Sigmoid colon (tissue), 7 donors: ENCODE results near the gene DHDH. TPM values are rescaled to one million over a fixed set of nuclear protein-coding genes. Genes with fewer than 3 reads are reported as not detected.

Experiments used
- DNase-seq: peaks from one replicate; pipeline ENCODE4 v3.0.0-alpha.2; 2019
- H3K27ac ChIP-seq, 4 donors: fragments of 200-600 bp; sonication (generic); one replicate each; pipeline ENCODE4 v1.5.1; 2016 to 2019; ENCODE audit warnings: mild to moderate bottlenecking in 1 of 4
- H3K27me3 ChIP-seq, 3 donors: fragments of 200-600 bp; sonication (generic); one replicate each; pipeline ENCODE4 v1.5.1; 2019; ENCODE audit warnings: mild to moderate bottlenecking in 1 of 3
- H3K36me3 ChIP-seq, 4 donors: fragments of 200-600 bp; sonication (generic); one replicate each; pipeline ENCODE4 v1.5.1; 2016 to 2019
- H3K4me1 ChIP-seq, 4 donors: fragments of 200-600 bp; sonication (generic); one replicate each; pipeline ENCODE4 v1.5.1; 2017 to 2019
- H3K4me3 ChIP-seq, 4 donors: fragments of 200-600 bp; sonication (generic); one replicate each; pipeline ENCODE4 v1.5.1; 2017 to 2019; ENCODE audit warnings: mild to moderate bottlenecking in 2 of 4, moderate library complexity in 1 of 4
- H3K9me3 ChIP-seq, 4 donors: fragments of 200-600 bp in 3 of 4; sonication (generic) in 3 of 4; one replicate each; pipeline versions ENCODE4 v1.5.1 to v1.6.1; 2013 to 2019
- CTCF ChIP-seq, 4 experiments: fragments of 450-650 bp in 3 of 4; fragments of 200-600 bp in 1 of 4; IDR thresholded peaks; one replicate each; pipeline ENCODE4 v1.5.1; 2016 to 2019; ENCODE audit warnings: antibody characterized with exemption in 4 of 4, mild to moderate bottlenecking in 3 of 4, moderate library complexity in 2 of 4
- EP300 ChIP-seq, 4 donors: sonication (generic); formaldehyde crosslinking; IDR thresholded peaks; one replicate each; pipeline ENCODE4 v1.6.1; 2017; ENCODE audit warnings: antibody characterized with exemption in 4 of 4
- POLR2A ChIP-seq, 2 donors: fragments of 450-650 bp; IDR thresholded peaks; one replicate each; pipeline ENCODE4 v1.6.1; 2016; ENCODE audit warnings: antibody characterized with exemption in 2 of 2, mild to moderate bottlenecking in 2 of 2, moderate library complexity in 2 of 2
- POLR2AphosphoS5 ChIP-seq, 4 donors: sonication (generic); formaldehyde crosslinking; IDR thresholded peaks; one replicate each; pipeline ENCODE4 v1.6.1; 2017; ENCODE audit warnings: antibody characterized with exemption in 4 of 4
- WGBS, 2 donors: extraction: QIAGEN DNeasy Blood & Tissue Kit; methylation state at CpG; one replicate each; pipeline ENCODE4 v1.1.7; 2013; 5-methylcytosine and 5-hydroxymethylcytosine counted together
- intact Hi-C: fragments of 100-400 bp; cut with DNase I; formaldehyde crosslinking; loops from one replicate; pipeline ENCODE4 v1.15.1; 2023
- polyA plus RNA-seq, 3 donors: library from polyadenylated mRNA; stranded (reverse); fragments of 200-250 nt; gene quantifications; one replicate each; pipeline ENCODE4 v1.2.3, GENCODE V29; 2013
- total RNA-seq, 4 donors: library from RNA; depleted of rRNA; stranded (reverse); fragments of >200 nt; gene quantifications; one replicate each; pipeline ENCODE4 v1.1.0, GENCODE V29; 2016
- donor health status: healthy with polysubstance abuse.
- donor health status: Bipolar disorder and iron deficiency.
- donor health status: healthy.

DHDH gene
- total and polyA plus RNA-seq, 7 donors: 0.16 TPM; not detected in 6

GRCh38 chr19:48934837-48935236 is 1.3 kb downstream of the DHDH start:
- no peak for DNase-seq
- TF ChIP-seq CTCF (IDR thresholded peaks at IDR 0.05) (no peak), POLR2A (IDR thresholded peaks at IDR 0.05) (no peak), EP300 (IDR thresholded peaks at IDR 0.05) (no peak), POLR2AphosphoS5 (IDR thresholded peaks at IDR 0.05) (no peak)
- H3K9me3 ChIP-seq: no peaks in the 10 kb centered on the region
- H3K27ac ChIP-seq: no peak overlapping the region
- no peaks in the 10 kb centered on the region for H3K36me3 ChIP-seq
- H3K27me3 ChIP-seq: peaks cover 0 to 17% (median 0%) of the 10 kb centered on the region in 3 donors
- WGBS, 2 donors: 78 to 84% methylated on average over 19 of the region's 19 CpGs
- H3K4me1 ChIP-seq: peaks cover 0 to 13% (median 10%) of the 10 kb centered on the region in 4 donors
- intact Hi-C loops: no loop called here
- H3K4me3 ChIP-seq: no peak overlapping the region

GRCh38 chr19:48935864-48936263 is 2.4 kb downstream of the DHDH start:
- WGBS, 2 donors: 89 to 94% methylated on average over 25 of the region's 25 CpGs
- no peak overlapping the region for H3K4me3 ChIP-seq
- TF ChIP-seq EP300 (IDR thresholded peaks at IDR 0.05): no peak

GRCh38 chr19:48938256-48938655 is 4.8 kb downstream of the DHDH start:
- peaks cover 0 to under 1% (median 0%) of the 10 kb centered on the region in 3 donors for H3K27me3 ChIP-seq
- no peak for DNase-seq
- no peak overlapping the region for H3K4me3 ChIP-seq
- TF ChIP-seq EP300 (IDR thresholded peaks at IDR 0.05) (no peak), POLR2A (IDR thresholded peaks at IDR 0.05) (no peak), POLR2AphosphoS5 (IDR thresholded peaks at IDR 0.05) (no peak), CTCF (IDR thresholded peaks at IDR 0.05) (no peak)
- H3K36me3 ChIP-seq: no peaks in the 10 kb centered on the region
- 58 to 78% methylated on average over 7 of the region's 7 CpGs for WGBS, 2 donors
- intact Hi-C loops: no loop called here
- H3K4me1 ChIP-seq: peaks cover 0 to 9% (median 7%) of the 10 kb centered on the region in 4 donors
- no peak overlapping the region for H3K27ac ChIP-seq
- H3K9me3 ChIP-seq: peaks cover 0 to 5% (median under 1%) of the 10 kb centered on the region in 4 donors

More at GRCh38 chr19:48935864-48936263, 2.4 kb downstream of the DHDH start:
- H3K36me3 ChIP-seq: no peaks in the 10 kb centered on the region
- no peak overlapping the region for H3K27ac ChIP-seq
- DNase-seq: no peak
- intact Hi-C loops: no loop called here
- H3K9me3 ChIP-seq: peaks cover 0 to 2% (median under 1%) of the 10 kb centered on the region in 4 donors
- H3K27me3 ChIP-seq: peaks cover 0 to 17% (median 0%) of the 10 kb centered on the region in 3 donors
- peaks cover 0 to 13% (median 10%) of the 10 kb centered on the region in 4 donors for H3K4me1 ChIP-seq

GRCh38 chr19:48940902-48941301 is 7.4 kb downstream of the DHDH start:
- no peak overlapping the region for H3K4me3 ChIP-seq
- WGBS, 2 donors: 94 to 98% methylated on average over 5 of the region's 5 CpGs
- peaks cover 0 to 5% (median under 1%) of the 10 kb centered on the region in 4 donors for H3K9me3 ChIP-seq
- no peak for DNase-seq
- no peaks in the 10 kb centered on the region for H3K4me1 ChIP-seq
- intact Hi-C loops: no loop called here
- no peaks in the 10 kb centered on the region for H3K27me3 ChIP-seq
- H3K36me3 ChIP-seq: no peaks in the 10 kb centered on the region
- H3K27ac ChIP-seq: no peak overlapping the region
- no peak for TF ChIP-seq EP300 (IDR thresholded peaks at IDR 0.05)
- no peak for TF ChIP-seq POLR2AphosphoS5 (IDR thresholded peaks at IDR 0.05)
- TF ChIP-seq CTCF (IDR thresholded peaks at IDR 0.05): no peak
- TF ChIP-seq POLR2A (IDR thresholded peaks at IDR 0.05): no peak

- Histone ChIP-seq H3K4me3 (no peak overlapping the region), H3K27ac (no peak overlapping the region), H3K36me3 (no peaks in the 10 kb centered on the region), H3K27me3 (no peaks in the 10 kb centered on the region), H3K9me3 (peaks cover 0 to 5% (median under 1%) of the 10 kb centered on the region in 4 donors), H3K4me1 (no peaks in the 10 kb centered on the region)
- WGBS, 2 donors: 86 to 91% methylated on average over 6 of the region's 6 CpGs
- TF ChIP-seq CTCF (IDR thresholded peaks at IDR 0.05) (no peak), POLR2A (IDR thresholded peaks at IDR 0.05) (no peak), EP300 (IDR thresholded peaks at IDR 0.05) (no peak), POLR2AphosphoS5 (IDR thresholded peaks at IDR 0.05) (no peak)
- no peak for DNase-seq
- intact Hi-C loops: no loop called here
These were observed 9.6 kb downstream of the DHDH start for GRCh38 chr19:48943081-48943480.
